ACC112 (cell line): Measurements from ENCODE around the gene XKR7.

Experiments used
- H2AFZ ChIP-seq: fragments of 200-600 bp; sonication (generic); one replicate; pipeline ENCODE4 v1.6.0; 2017; ENCODE audit warnings: antibody characterized with exemption, low read length; ENCODE audit not compliant: unreplicated experiment
- H3K27ac ChIP-seq: fragments of 200-600 bp; sonication (generic); 2 replicates; pipeline ENCODE4 v1.5.1; 2014; ENCODE audit warnings: low read depth, mild to moderate bottlenecking, antibody characterized with exemption, low read length, moderate library complexity
- H3K27me3 ChIP-seq: fragments of 200-600 bp; sonication (generic); 2 replicates; pipeline ENCODE4 v1.6.1; 2014; ENCODE audit warnings: mild to moderate bottlenecking, antibody characterized with exemption, low read length, moderate library complexity, mixed read lengths; ENCODE audit not compliant: insufficient read depth
- H3K36me3 ChIP-seq: fragments of 200-600 bp; sonication (generic); 2 replicates; pipeline ENCODE4 v1.6.1; 2016; ENCODE audit warnings: mild to moderate bottlenecking, antibody characterized with exemption, low read length, moderate library complexity, mixed read lengths; ENCODE audit not compliant: insufficient read depth
- H3K4me1 ChIP-seq: fragments of 200-600 bp; sonication (generic); one replicate; pipeline ENCODE4 v1.6.1; 2016; ENCODE audit warnings: low read length, mixed read lengths; ENCODE audit not compliant: insufficient read depth, unreplicated experiment, control insufficient read depth
- H3K4me3 ChIP-seq: fragments of 200-600 bp; sonication (generic); 2 replicates; pipeline ENCODE4 v1.5.1; 2014; ENCODE audit warnings: mild to moderate bottlenecking, low read depth, low read length
- H3K79me2 ChIP-seq: fragments of 200-600 bp; sonication (generic); one replicate; pipeline ENCODE4 v1.6.0; 2016; ENCODE audit warnings: low read length; ENCODE audit not compliant: control insufficient read depth, unreplicated experiment, insufficient read depth

The XKR7 gene

GRCh38 chr20:32045999-32046398, 78.0 kb downstream of the XKR7 start:
- H2AFZ ChIP-seq, result no peak overlapping the region
- H3K27me3 ChIP-seq, result peaks cover 83% of the 10 kb centered on the region
- H3K4me1 ChIP-seq, result no peaks in the 10 kb centered on the region
- no peaks in the 10 kb centered on the region for H3K79me2 ChIP-seq
- no peaks in the 10 kb centered on the region for H3K36me3 ChIP-seq
- no peak overlapping the region for H3K27ac ChIP-seq
- H3K4me3 ChIP-seq, result no peak overlapping the region

GRCh38 chr20:32050324-32050841, 82.4 kb downstream of the XKR7 start:
- Histone ChIP-seq H3K27me3 (peaks cover 82% of the 10 kb centered on the region), H3K4me3 (no peak overlapping the region), H3K79me2 (no peaks in the 10 kb centered on the region), H2AFZ (no peak overlapping the region), H3K4me1 (no peaks in the 10 kb centered on the region), H3K27ac (no peak overlapping the region), H3K36me3 (no peaks in the 10 kb centered on the region)

GRCh38 chr20:32050851-32051556, 83.1 kb downstream of the XKR7 start:
- no peak overlapping the region for H2AFZ ChIP-seq
- H3K36me3 ChIP-seq, result no peaks in the 10 kb centered on the region
- H3K4me1 ChIP-seq, result no peaks in the 10 kb centered on the region
- H3K4me3 ChIP-seq, result no peak overlapping the region
- no peak overlapping the region for H3K27ac ChIP-seq
- peaks cover 85% of the 10 kb centered on the region for H3K27me3 ChIP-seq
- no peaks in the 10 kb centered on the region for H3K79me2 ChIP-seq

GRCh38 chr20:32051720-32052089, 83.8 kb downstream of the XKR7 start:
- Histone ChIP-seq H3K4me3 (no peak overlapping the region), H3K36me3 (no peaks in the 10 kb centered on the region), H3K4me1 (no peaks in the 10 kb centered on the region), H3K79me2 (no peaks in the 10 kb centered on the region), H3K27ac (no peak overlapping the region), H2AFZ (no peak overlapping the region), H3K27me3 (peaks cover 80% of the 10 kb centered on the region)

- Histone ChIP-seq H3K27ac (no peak within 1 kb of the TSS), H3K27me3 (peaks cover 85% of the 10 kb centered on the region), H3K36me3 (no peaks in the 10 kb centered on the region), H3K4me3 (no peak within 1 kb of the TSS), H3K4me1 (no peaks in the 10 kb centered on the region), H2AFZ (no peak within 1 kb of the TSS), H3K79me2 (no peaks in the 10 kb centered on the region)
These were observed 84.3 kb downstream of the XKR7 start, which contains the start of gene HCK for GRCh38 chr20:32052090-32052777. TSS of gene HCK (plus strand) at chr20:32052242.

GRCh38 chr20:32052778-32053362, 84.9 kb downstream of the XKR7 start:
- Histone ChIP-seq H3K27me3 (peaks cover 85% of the 10 kb centered on the region), H3K27ac (no peak overlapping the region), H2AFZ (no peak overlapping the region), H3K4me1 (no peaks in the 10 kb centered on the region), H3K36me3 (no peaks in the 10 kb centered on the region), H3K79me2 (no peaks in the 10 kb centered on the region), H3K4me3 (no peak overlapping the region)
